ENCODE measurements around the gene CKLF. TPM values are rescaled to one million over a fixed set of nuclear protein-coding genes. Genes with fewer than 3 reads are reported as not detected.

The CKLF gene
- total and polyA plus RNA-seq, 4 donors: 9.5 to 36.1 (median 21.5) TPM

- Histone ChIP-seq H3K4me1 (ENCODE audit: control insufficient read depth in 4 of 4, insufficient read depth in 4 of 4, low read length in 3 of 4) (peaks cover 28 to 66% (median 51%) of the 10 kb centered on the region in 4 donors), H3K27ac (ENCODE audit: low read depth in 1 of 2, low read length in 2 of 2) (peak overlapping the region; percentile 62 to 85), H3K4me3 (ENCODE audit: low read depth in 1 of 3, low read length in 3 of 3) (no peak overlapping the region), H3K9me3 (ENCODE audit: control insufficient read depth in 4 of 4, low read length in 3 of 4) (no peaks in the 10 kb centered on the region), H3K9ac (ENCODE audit: low read depth in 1 of 2, low read length in 2 of 2) (no peak overlapping the region), H3K36me3 (ENCODE audit: control insufficient read depth in 4 of 4, insufficient read depth in 3 of 4, low read depth in 1 of 4, low read length in 3 of 4) (no peaks in the 10 kb centered on the region), H3K27me3 (ENCODE audit: control insufficient read depth in 4 of 4, insufficient read depth in 4 of 4, low read length in 3 of 4) (no peaks in the 10 kb centered on the region)
- 71% methylated on average over 13 of the region's 13 CpGs for WGBS
- DNase-seq (ENCODE audit: low spot score): no peak
- TF ChIP-seq RXRA (IDR thresholded peaks at IDR 0.05) (peak; percentile 19 to 33), NR2F2 (IDR thresholded peaks at IDR 0.05) (peak; percentile 68), ZBTB33 (IDR thresholded peaks at IDR 0.05) (no peak), FOXA2 (IDR thresholded peaks at IDR 0.05) (no peak), SP1 (IDR thresholded peaks at IDR 0.05) (peak; percentile 27), RAD21 (IDR thresholded peaks at IDR 0.05) (peak; percentile 17 to 45), JUND (IDR thresholded peaks at IDR 0.05) (peak in 1 of 2 donors; percentile 13), CTCF (IDR thresholded peaks at IDR 0.05; ENCODE audit: low read depth, low read length, missing input control) (peak; percentile 0)
Observed at GRCh38 chr16:66511602-66512271, 40.6 kb upstream of the CKLF start.

GRCh38 chr16:66512272-66513110 lies 39.9 kb upstream of the CKLF start:
- peak overlapping the region; percentile 62 to 85 for H3K27ac ChIP-seq (ENCODE audit: low read depth in 1 of 2, low read length in 2 of 2)
- TF ChIP-seq ATF3 (IDR thresholded peaks at IDR 0.05) (peak; percentile 70), HNF4A (conservative IDR thresholded peaks at IDR 0.05) (peak; percentile 66 to 73), RXRA (IDR thresholded peaks at IDR 0.05) (peak; percentile 31 to 38), JUND (IDR thresholded peaks at IDR 0.05) (peak; percentile 11 to 32), YY1 (IDR thresholded peaks at IDR 0.05) (no peak), SP1 (IDR thresholded peaks at IDR 0.05) (no peak)
- H3K27me3 ChIP-seq (ENCODE audit: control insufficient read depth in 4 of 4, insufficient read depth in 4 of 4, low read length in 3 of 4): no peaks in the 10 kb centered on the region
- WGBS: 74% methylated on average over 15 of the region's 15 CpGs
- no peak overlapping the region for H3K4me3 ChIP-seq (ENCODE audit: low read depth in 1 of 3, low read length in 3 of 3)
- H3K9ac ChIP-seq (ENCODE audit: low read depth in 1 of 2, low read length in 2 of 2): no peak overlapping the region
- no peak for DNase-seq (ENCODE audit: low spot score)
- H3K9me3 ChIP-seq (ENCODE audit: control insufficient read depth in 4 of 4, low read length in 3 of 4): no peaks in the 10 kb centered on the region
- H3K36me3 ChIP-seq (ENCODE audit: control insufficient read depth in 4 of 4, insufficient read depth in 3 of 4, low read depth in 1 of 4, low read length in 3 of 4): no peaks in the 10 kb centered on the region
- peaks cover 29 to 71% (median 54%) of the 10 kb centered on the region in 4 donors for H3K4me1 ChIP-seq (ENCODE audit: control insufficient read depth in 4 of 4, insufficient read depth in 4 of 4, low read length in 3 of 4)

Data from liver (tissue), 9 donors.